Measurements from ENCODE around the gene CTNNA2.

CTNNA2 gene

GRCh38 chr2:79771493-79771892, 258.6 kb downstream of the CTNNA2 start:
- DNase-seq (no peak), ATAC-seq (ENCODE audit: insufficient read depth, low read depth) (no peak)
- H3K4me2 ChIP-seq (ENCODE audit: insufficient read depth, low read length), result no peak overlapping the region
- H3K9me3 ChIP-seq (ENCODE audit: insufficient read depth, low read length, severe bottlenecking), result no peaks in the 10 kb centered on the region
- H3K36me3 ChIP-seq (ENCODE audit: insufficient read depth, low read length), result no peaks in the 10 kb centered on the region
- no peak overlapping the region for H2AFZ ChIP-seq (ENCODE audit: low read depth, low read length)
- H3K9ac ChIP-seq (ENCODE audit: low read depth, low read length), result no peak overlapping the region
- H3K4me3 ChIP-seq (ENCODE audit: low read depth in 1 of 2, low read length in 2 of 2), result no peak overlapping the region
- H4K20me1 ChIP-seq (ENCODE audit: insufficient read depth, low read length), result no peaks in the 10 kb centered on the region
- H3K27ac ChIP-seq (ENCODE audit: low read length), result no peak overlapping the region
- no peaks in the 10 kb centered on the region for H3K27me3 ChIP-seq (ENCODE audit: insufficient read depth, low read length, poor library complexity)
- H3K79me2 ChIP-seq (ENCODE audit: insufficient read depth, low read length), result no peaks in the 10 kb centered on the region
- TF ChIP-seq, protein P1, sequence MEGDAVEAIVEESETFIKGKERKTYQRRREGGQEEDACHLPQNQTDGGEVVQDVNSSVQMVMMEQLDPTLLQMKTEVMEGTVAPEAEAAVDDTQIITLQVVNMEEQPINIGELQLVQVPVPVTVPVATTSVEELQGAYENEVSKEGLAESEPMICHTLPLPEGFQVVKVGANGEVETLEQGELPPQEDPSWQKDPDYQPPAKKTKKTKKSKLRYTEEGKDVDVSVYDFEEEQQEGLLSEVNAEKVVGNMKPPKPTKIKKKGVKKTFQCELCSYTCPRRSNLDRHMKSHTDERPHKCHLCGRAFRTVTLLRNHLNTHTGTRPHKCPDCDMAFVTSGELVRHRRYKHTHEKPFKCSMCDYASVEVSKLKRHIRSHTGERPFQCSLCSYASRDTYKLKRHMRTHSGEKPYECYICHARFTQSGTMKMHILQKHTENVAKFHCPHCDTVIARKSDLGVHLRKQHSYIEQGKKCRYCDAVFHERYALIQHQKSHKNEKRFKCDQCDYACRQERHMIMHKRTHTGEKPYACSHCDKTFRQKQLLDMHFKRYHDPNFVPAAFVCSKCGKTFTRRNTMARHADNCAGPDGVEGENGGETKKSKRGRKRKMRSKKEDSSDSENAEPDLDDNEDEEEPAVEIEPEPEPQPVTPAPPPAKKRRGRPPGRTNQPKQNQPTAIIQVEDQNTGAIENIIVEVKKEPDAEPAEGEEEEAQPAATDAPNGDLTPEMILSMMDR (IDR thresholded peaks at IDR 0.05; ENCODE audit: borderline replicate concordance, extremely low read depth, low read length, poor library complexity, severe bottlenecking), result no peak
- no peak for TF ChIP-seq EZH2 (IDR thresholded peaks at IDR 0.05; ENCODE audit: borderline replicate concordance, low read depth, low read length, severe bottlenecking)
- no peaks in the 10 kb centered on the region for H3K4me1 ChIP-seq (ENCODE audit: insufficient read depth, low read length)

GRCh38 chr2:79774016-79774415, 261.2 kb downstream of the CTNNA2 start:
- no peak for ATAC-seq (ENCODE audit: insufficient read depth, low read depth)
- H3K79me2 ChIP-seq (ENCODE audit: insufficient read depth, low read length), result no peaks in the 10 kb centered on the region
- H3K27ac ChIP-seq (ENCODE audit: low read length), result no peak overlapping the region

GRCh38 chr2:79776461-79776860, 263.6 kb downstream of the CTNNA2 start:
- H3K9ac ChIP-seq (ENCODE audit: low read depth, low read length), result no peak overlapping the region
- ATAC-seq (ENCODE audit: insufficient read depth, low read depth), result no peak
- H3K27ac ChIP-seq (ENCODE audit: low read length), result no peak overlapping the region
- H3K27me3 ChIP-seq (ENCODE audit: insufficient read depth, low read length, poor library complexity), result no peaks in the 10 kb centered on the region
- TF ChIP-seq EZH2 (IDR thresholded peaks at IDR 0.05; ENCODE audit: borderline replicate concordance, low read depth, low read length, severe bottlenecking), result no peak
- TF ChIP-seq, protein P1 (IDR thresholded peaks at IDR 0.05; ENCODE audit: borderline replicate concordance, extremely low read depth, low read length, poor library complexity, severe bottlenecking), result no peak
- DNase-seq, result no peak
- H3K4me2 ChIP-seq (ENCODE audit: insufficient read depth, low read length), result no peak overlapping the region
- H2AFZ ChIP-seq (ENCODE audit: low read depth, low read length), result no peak overlapping the region
- no peaks in the 10 kb centered on the region for H3K4me1 ChIP-seq (ENCODE audit: insufficient read depth, low read length)
- H3K79me2 ChIP-seq (ENCODE audit: insufficient read depth, low read length), result no peaks in the 10 kb centered on the region
- no peaks in the 10 kb centered on the region for H3K36me3 ChIP-seq (ENCODE audit: insufficient read depth, low read length)
- no peaks in the 10 kb centered on the region for H3K9me3 ChIP-seq (ENCODE audit: insufficient read depth, low read length, severe bottlenecking)
- H4K20me1 ChIP-seq (ENCODE audit: insufficient read depth, low read length), result no peaks in the 10 kb centered on the region
- H3K4me3 ChIP-seq (ENCODE audit: low read depth in 1 of 2, low read length in 2 of 2), result no peak overlapping the region

More at GRCh38 chr2:79774016-79774415, 261.2 kb downstream of the CTNNA2 start:
- Histone ChIP-seq H3K9ac (ENCODE audit: low read depth, low read length) (no peak overlapping the region), H3K36me3 (ENCODE audit: insufficient read depth, low read length) (no peaks in the 10 kb centered on the region), H3K4me2 (ENCODE audit: insufficient read depth, low read length) (no peak overlapping the region), H3K27me3 (ENCODE audit: insufficient read depth, low read length, poor library complexity) (no peaks in the 10 kb centered on the region), H3K4me1 (ENCODE audit: insufficient read depth, low read length) (no peaks in the 10 kb centered on the region), H3K4me3 (ENCODE audit: low read depth in 1 of 2, low read length in 2 of 2) (no peak overlapping the region), H4K20me1 (ENCODE audit: insufficient read depth, low read length) (no peaks in the 10 kb centered on the region), H3K9me3 (ENCODE audit: insufficient read depth, low read length, severe bottlenecking) (no peaks in the 10 kb centered on the region), H2AFZ (ENCODE audit: low read depth, low read length) (no peak overlapping the region)
- DNase-seq, result no peak
- TF ChIP-seq, protein P1 (IDR thresholded peaks at IDR 0.05; ENCODE audit: borderline replicate concordance, extremely low read depth, low read length, poor library complexity, severe bottlenecking), result no peak
- TF ChIP-seq EZH2 (IDR thresholded peaks at IDR 0.05; ENCODE audit: borderline replicate concordance, low read depth, low read length, severe bottlenecking), result no peak

- no peak for TF ChIP-seq EZH2 (IDR thresholded peaks at IDR 0.05; ENCODE audit: borderline replicate concordance, low read depth, low read length, severe bottlenecking)
- TF ChIP-seq, protein P1 (IDR thresholded peaks at IDR 0.05; ENCODE audit: borderline replicate concordance, extremely low read depth, low read length, poor library complexity, severe bottlenecking), result no peak
- DNase-seq (no peak), ATAC-seq (ENCODE audit: insufficient read depth, low read depth) (no peak)
- Histone ChIP-seq H3K36me3 (ENCODE audit: insufficient read depth, low read length) (no peaks in the 10 kb centered on the region), H3K27ac (ENCODE audit: low read length) (no peak overlapping the region), H3K27me3 (ENCODE audit: insufficient read depth, low read length, poor library complexity) (no peaks in the 10 kb centered on the region), H3K9me3 (ENCODE audit: insufficient read depth, low read length, severe bottlenecking) (no peaks in the 10 kb centered on the region), H3K9ac (ENCODE audit: low read depth, low read length) (no peak overlapping the region), H4K20me1 (ENCODE audit: insufficient read depth, low read length) (no peaks in the 10 kb centered on the region), H3K4me1 (ENCODE audit: insufficient read depth, low read length) (no peaks in the 10 kb centered on the region), H3K79me2 (ENCODE audit: insufficient read depth, low read length) (no peaks in the 10 kb centered on the region), H3K4me3 (ENCODE audit: low read depth in 1 of 2, low read length in 2 of 2) (no peak overlapping the region), H2AFZ (ENCODE audit: low read depth, low read length) (no peak overlapping the region), H3K4me2 (ENCODE audit: insufficient read depth, low read length) (no peak overlapping the region)
Observed at GRCh38 chr2:79780781-79781180, 267.9 kb downstream of the CTNNA2 start.
